Gastrocnemius medialis (tissue), 4 donors: Measurements from ENCODE around the gene HYAL4. TPM values are rescaled to one million over a fixed set of nuclear protein-coding genes. Genes with fewer than 3 reads are reported as not detected.

ENCODE experiments used
- ATAC-seq, 2 donors: fragments of 150-250 bp; one replicate each; pipeline ENCODE4 v1.9.1; 2016
- DNase-seq, 2 donors: peaks; one replicate each; pipeline ENCODE4 v3.0.0-alpha.2; 2019
- H3K27ac ChIP-seq, 4 donors: fragments of 200-600 bp; sonication (generic); 1 replicate in 1 of 4; 2 replicates in 3 of 4; pipeline ENCODE4 v1.5.1; 2016 to 2018; ENCODE audit warnings: mild to moderate bottlenecking in 2 of 4, moderate library complexity in 1 of 4
- H3K27me3 ChIP-seq, 3 donors: fragments of 200-600 bp; sonication (generic) in 2 of 3; 1 replicate in 1 of 3; 2 replicates in 2 of 3; pipeline versions ENCODE4 v1.5.1 to v1.6.0; 2016 to 2019; ENCODE audit warnings: mild to moderate bottlenecking in 1 of 3, moderate library complexity in 1 of 3
- H3K36me3 ChIP-seq, 2 donors: fragments of 200-600 bp; sonication (generic) in 1 of 2; one replicate each; pipeline ENCODE4 v1.5.1; 2017 to 2018
- H3K4me1 ChIP-seq, 2 donors: fragments of 200-600 bp; sonication (generic) in 1 of 2; one replicate each; pipeline ENCODE4 v1.5.1; 2016 to 2017; ENCODE audit warnings: mild to moderate bottlenecking in 2 of 2
- H3K4me3 ChIP-seq, 4 donors: fragments of 200-600 bp; sonication (generic) in 3 of 4; 1 replicate in 1 of 4; 2 replicates in 3 of 4; pipeline ENCODE4 v1.5.1; 2016 to 2019; ENCODE audit warnings: mild to moderate bottlenecking in 2 of 4
- H3K9me3 ChIP-seq, 3 donors: fragments of 200-600 bp; sonication (generic) in 2 of 3; 1 replicate in 1 of 3; 2 replicates in 2 of 3; pipeline ENCODE4 v1.5.1; 2016 to 2019
- POLR2A ChIP-seq, 2 donors: fragments of 450-650 bp; IDR thresholded peaks; one replicate each; pipeline ENCODE4 v1.6.1; 2017; ENCODE audit warnings: antibody characterized with exemption in 2 of 2, mild to moderate bottlenecking in 2 of 2, moderate library complexity in 2 of 2
- in situ Hi-C, 4 donors: fragments of 200-750 bp; cut with MboI; loops; one replicate each; pipeline versions ENCODE4 v1.15.0 to v1.8.0; 2017; ENCODE audit warnings: low sequenced_read_pairs in 4 of 4
- intact Hi-C: fragments of 100-400 bp; cut with DNase I; formaldehyde crosslinking; loops from one replicate; pipeline ENCODE4 v1.15.1; 2023; ENCODE audit warnings: low total_unique reads
- total RNA-seq, 4 donors: library from RNA; depleted of rRNA; stranded (reverse); fragments of >200 nt; gene quantifications; one replicate each; pipeline versions ENCODE4 v1.1.0 to v1.2.3, GENCODE V29; 2016
- TF ChIP-seq, protein P1 (sequence below), 5 experiments: fragments of 450-650 bp in 3 of 5; fragments of 200-600 bp in 2 of 5; sonication (generic) in 2 of 5; IDR thresholded peaks in 4 of 5; conservative IDR thresholded peaks in 1 of 5; 1 replicate in 4 of 5; 2 replicates in 1 of 5; pipeline ENCODE4 v1.5.1; 2016 to 2019; ENCODE audit warnings: antibody characterized with exemption in 5 of 5, mild to moderate bottlenecking in 3 of 5, moderate library complexity in 3 of 5

The HYAL4 gene
- total RNA-seq, 4 donors from 2014 or later = 0.73 to 11.0 (median 5.7) TPM

GRCh38 chr7:123821320-123821719 is 23.6 kb upstream of the HYAL4 start:
- no peak for ATAC-seq
- no peak for TF ChIP-seq POLR2A (IDR thresholded peaks at IDR 0.05)
- TF ChIP-seq, protein P1, sequence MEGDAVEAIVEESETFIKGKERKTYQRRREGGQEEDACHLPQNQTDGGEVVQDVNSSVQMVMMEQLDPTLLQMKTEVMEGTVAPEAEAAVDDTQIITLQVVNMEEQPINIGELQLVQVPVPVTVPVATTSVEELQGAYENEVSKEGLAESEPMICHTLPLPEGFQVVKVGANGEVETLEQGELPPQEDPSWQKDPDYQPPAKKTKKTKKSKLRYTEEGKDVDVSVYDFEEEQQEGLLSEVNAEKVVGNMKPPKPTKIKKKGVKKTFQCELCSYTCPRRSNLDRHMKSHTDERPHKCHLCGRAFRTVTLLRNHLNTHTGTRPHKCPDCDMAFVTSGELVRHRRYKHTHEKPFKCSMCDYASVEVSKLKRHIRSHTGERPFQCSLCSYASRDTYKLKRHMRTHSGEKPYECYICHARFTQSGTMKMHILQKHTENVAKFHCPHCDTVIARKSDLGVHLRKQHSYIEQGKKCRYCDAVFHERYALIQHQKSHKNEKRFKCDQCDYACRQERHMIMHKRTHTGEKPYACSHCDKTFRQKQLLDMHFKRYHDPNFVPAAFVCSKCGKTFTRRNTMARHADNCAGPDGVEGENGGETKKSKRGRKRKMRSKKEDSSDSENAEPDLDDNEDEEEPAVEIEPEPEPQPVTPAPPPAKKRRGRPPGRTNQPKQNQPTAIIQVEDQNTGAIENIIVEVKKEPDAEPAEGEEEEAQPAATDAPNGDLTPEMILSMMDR (IDR thresholded peaks at IDR 0.05 in 4 of 5, conservative IDR thresholded peaks at IDR 0.05 in 1 of 5) = no peak
- intact Hi-C loops = no loop called here

DNA sequence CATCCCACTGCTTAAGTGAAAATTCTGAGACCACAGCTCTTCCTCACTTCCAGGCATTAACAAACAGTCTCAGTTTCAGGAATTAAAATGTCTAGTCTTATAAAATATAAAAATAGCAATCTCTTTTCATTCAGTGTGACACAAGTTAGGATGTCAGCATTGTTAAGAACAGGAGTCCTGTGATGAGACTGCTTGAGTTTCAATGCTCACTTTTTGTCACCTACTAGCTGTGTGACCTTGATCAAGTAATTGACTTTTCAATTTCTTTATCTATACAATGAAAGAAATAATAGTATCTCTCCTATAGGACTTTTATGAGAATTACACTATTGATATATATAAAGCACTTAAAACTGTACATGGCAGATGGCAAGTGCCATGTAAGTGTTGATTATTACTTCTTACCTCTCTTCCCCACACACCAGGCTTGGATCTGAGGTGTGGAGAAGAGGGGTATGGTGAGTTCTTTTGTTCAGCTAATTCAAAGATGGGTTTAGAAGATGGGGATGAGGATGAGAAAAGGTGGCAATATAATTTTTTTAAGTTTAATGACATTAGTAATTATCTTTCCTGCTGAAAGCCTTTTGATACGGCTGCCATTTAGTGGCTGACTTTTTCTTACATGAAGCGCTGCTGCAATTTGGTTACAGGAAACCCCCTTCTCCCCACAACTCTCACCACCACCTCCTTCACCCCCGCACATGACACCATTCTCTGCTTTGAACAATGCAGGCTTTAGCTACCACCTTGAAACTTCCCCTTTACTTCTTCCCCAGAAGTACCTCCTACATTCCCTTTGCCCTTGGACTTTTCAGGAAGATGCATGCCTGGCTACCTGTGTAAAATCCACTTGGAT is 20.8 kb upstream of the HYAL4 start:
- no peaks in the 10 kb centered on the region for H3K4me1 ChIP-seq
- DNase-seq = no peak
- H3K9me3 ChIP-seq = no peaks in the 10 kb centered on the region
- H3K36me3 ChIP-seq = no peaks in the 10 kb centered on the region
- H3K27ac ChIP-seq = no peak overlapping the region
- no peaks in the 10 kb centered on the region for H3K27me3 ChIP-seq
- no peak overlapping the region for H3K4me3 ChIP-seq
- intact Hi-C loops = no loop called here
- TF ChIP-seq, protein P1 (IDR thresholded peaks at IDR 0.05 in 4 of 5, conservative IDR thresholded peaks at IDR 0.05 in 1 of 5) = no peak
- TF ChIP-seq POLR2A (IDR thresholded peaks at IDR 0.05) = no peak
- ATAC-seq = no peak
- in situ Hi-C loops = no loop called here

More at GRCh38 chr7:123821320-123821719, 23.6 kb upstream of the HYAL4 start:
- Histone ChIP-seq H3K4me1 (no peaks in the 10 kb centered on the region), H3K4me3 (no peak overlapping the region), H3K36me3 (no peaks in the 10 kb centered on the region), H3K27me3 (no peaks in the 10 kb centered on the region), H3K9me3 (no peaks in the 10 kb centered on the region), H3K27ac (no peak overlapping the region)
- in situ Hi-C loops = no loop called here
- DNase-seq = no peak

DNA sequence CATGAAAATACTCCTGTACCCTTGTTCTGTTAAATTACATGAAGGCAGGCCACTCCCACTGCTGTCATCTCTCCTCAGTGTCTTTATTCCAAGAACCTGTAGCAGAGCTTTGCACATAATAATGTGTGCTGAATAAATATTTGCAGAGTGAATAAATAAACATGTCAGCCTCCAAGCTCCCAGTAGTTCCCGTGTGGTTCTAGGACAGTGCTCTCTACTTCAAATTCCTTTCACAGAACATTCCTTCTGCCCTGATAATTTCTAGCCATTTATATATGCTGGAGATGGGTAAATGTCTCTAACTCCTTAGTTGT is 20.3 kb upstream of the HYAL4 start:
- no peaks in the 10 kb centered on the region for H3K36me3 ChIP-seq
- H3K4me1 ChIP-seq = no peaks in the 10 kb centered on the region
- DNase-seq (no peak), ATAC-seq (no peak)
- intact Hi-C loops = no loop called here
- H3K4me3 ChIP-seq = no peak overlapping the region
- in situ Hi-C loops = no loop called here
- H3K27ac ChIP-seq = no peak overlapping the region
- no peaks in the 10 kb centered on the region for H3K27me3 ChIP-seq
- TF ChIP-seq, protein P1 (IDR thresholded peaks at IDR 0.05 in 4 of 5, conservative IDR thresholded peaks at IDR 0.05 in 1 of 5) = no peak
- TF ChIP-seq POLR2A (IDR thresholded peaks at IDR 0.05) = no peak
- no peaks in the 10 kb centered on the region for H3K9me3 ChIP-seq

- no peak for TF ChIP-seq POLR2A (IDR thresholded peaks at IDR 0.05)
- TF ChIP-seq, protein P1 (IDR thresholded peaks at IDR 0.05 in 4 of 5, conservative IDR thresholded peaks at IDR 0.05 in 1 of 5) = no peak
- Histone ChIP-seq H3K36me3 (no peaks in the 10 kb centered on the region), H3K4me1 (no peaks in the 10 kb centered on the region), H3K4me3 (no peak overlapping the region), H3K27ac (no peak overlapping the region), H3K27me3 (no peaks in the 10 kb centered on the region), H3K9me3 (no peaks in the 10 kb centered on the region)
- intact Hi-C loops = no loop called here
- in situ Hi-C loops = no loop called here
- ATAC-seq = no peak
- DNase-seq = no peak
Observed at GRCh38 chr7:123828805-123829204, 16.2 kb upstream of the HYAL4 start.
